SK-N-SH treated with all-trans-retinoic acid at 6 μM for 48 hours (cell line): ENCODE measurements around the gene ADAMTS2.

Experiments used
- ATAC-seq: fragments of 200-7000 bp; cut with Tn5 transposase; 3 replicates; pipeline ENCODE4 v1.9.1; 2020; ENCODE audit warnings: mild to moderate bottlenecking, moderate library complexity
- ARNTL ChIP-seq: fragments of 450-650 bp; formaldehyde crosslinking; IDR thresholded peaks from 2 replicates; pipeline ENCODE4 v1.5.0; 2020; ENCODE audit warnings: low read depth, mild to moderate bottlenecking, moderate library complexity, borderline replicate concordance
- BACH2 ChIP-seq: fragments of 250-450 bp; sonication (Bioruptor Pico); IDR thresholded peaks from 2 replicates; pipeline ENCODE4 v1.9.0; 2021; ENCODE audit warnings: mild to moderate bottlenecking, borderline replicate concordance
- CREB5 ChIP-seq: fragments of 250-450 bp; sonication (Bioruptor Pico); IDR thresholded peaks from 2 replicates; pipeline ENCODE4 v1.5.1; 2020; ENCODE audit warnings: low read depth, mild to moderate bottlenecking, moderate library complexity
- CSDC2 ChIP-seq: fragments of 250-450 bp; sonication (Bioruptor Pico); IDR thresholded peaks from 2 replicates; pipeline ENCODE4 v1.5.0; 2020; ENCODE audit warnings: mild to moderate bottlenecking, moderate library complexity
- CSRNP3 ChIP-seq: fragments of 250-450 bp; sonication (Bioruptor Pico); IDR thresholded peaks from 2 replicates; pipeline ENCODE4 v1.5.1; 2021; ENCODE audit warnings: mild to moderate bottlenecking, moderate library complexity
- ESRRG ChIP-seq: fragments of 250-450 bp; sonication (Bioruptor Pico); IDR thresholded peaks from 2 replicates; pipeline ENCODE4 v1.6.1; 2021; ENCODE audit warnings: mild to moderate bottlenecking
- GLIS3 ChIP-seq: fragments of 250-450 bp; sonication (Bioruptor Pico); IDR thresholded peaks from 2 replicates; pipeline ENCODE4 v1.5.0; 2020; ENCODE audit warnings: mild to moderate bottlenecking, moderate library complexity
- ISL1 ChIP-seq: fragments of 250-450 bp; sonication (Bioruptor Pico); IDR thresholded peaks from 2 replicates; pipeline ENCODE4 v2.1.2; 2022; ENCODE audit warnings: mild to moderate bottlenecking, moderate library complexity
- OSR1 ChIP-seq: fragments of 250-450 bp; sonication (Bioruptor Pico); IDR thresholded peaks from 2 replicates; pipeline ENCODE4 v1.8.0; 2022; ENCODE audit warnings: moderate library complexity, mild to moderate bottlenecking, inconsistent platforms
- PATZ1 ChIP-seq: fragments of 250-450 bp; sonication (Bioruptor Pico); IDR thresholded peaks from 2 replicates; pipeline ENCODE4 v1.8.0; 2020; ENCODE audit warnings: mild to moderate bottlenecking, moderate library complexity, borderline replicate concordance
- POU6F1 ChIP-seq: fragments of 250-450 bp; sonication (Bioruptor Pico); IDR thresholded peaks from 2 replicates; pipeline ENCODE4 v1.8.0; 2021; ENCODE audit warnings: low read depth, mild to moderate bottlenecking, moderate library complexity, borderline replicate concordance
- RARB ChIP-seq: fragments of 250-450 bp; sonication (Bioruptor Pico); IDR thresholded peaks from 2 replicates; pipeline ENCODE4 v1.8.0; 2021; ENCODE audit warnings: mild to moderate bottlenecking, moderate library complexity
- SNAI2 ChIP-seq: fragments of 250-450 bp; sonication (Bioruptor Pico); IDR thresholded peaks from 2 replicates; pipeline ENCODE4 v1.5.0; 2020; ENCODE audit warnings: mild to moderate bottlenecking, moderate library complexity
- TCF4 ChIP-seq: fragments of 250-450 bp; sonication (Bioruptor Pico); IDR thresholded peaks from 2 replicates; pipeline ENCODE4 v1.8.0; 2021; ENCODE audit warnings: mild to moderate bottlenecking, moderate library complexity, borderline replicate concordance
- TOX ChIP-seq: fragments of 250-450 bp; sonication (Bioruptor Pico); IDR thresholded peaks from 2 replicates; pipeline ENCODE4 v1.8.0; 2021; ENCODE audit warnings: mild to moderate bottlenecking, moderate library complexity, borderline replicate concordance
- TSHZ2 ChIP-seq: fragments of 250-450 bp; sonication (Bioruptor Pico); IDR thresholded peaks from 2 replicates; pipeline ENCODE4 v1.5.0; 2020; ENCODE audit warnings: mild to moderate bottlenecking, moderate library complexity
- ZC3H10 ChIP-seq: fragments of 250-450 bp; sonication (Bioruptor Pico); IDR thresholded peaks from 2 replicates; pipeline ENCODE4 v1.5.1; 2021; ENCODE audit warnings: mild to moderate bottlenecking, moderate library complexity
- ZFP30 ChIP-seq: fragments of 450-650 bp; formaldehyde crosslinking; IDR thresholded peaks from 2 replicates; pipeline ENCODE4 v1.5.0; 2022; ENCODE audit warnings: mild to moderate bottlenecking, moderate library complexity
- ZNF565 ChIP-seq: fragments of 450-650 bp; formaldehyde crosslinking; conservative IDR thresholded peaks from 2 replicates; pipeline ENCODE4 v1.5.0; 2020; ENCODE audit warnings: low read depth, mild to moderate bottlenecking, moderate library complexity
- ZNF70 ChIP-seq: fragments of 450-650 bp; formaldehyde crosslinking; IDR thresholded peaks from 2 replicates; pipeline ENCODE4 v1.5.0; 2020; ENCODE audit warnings: mild to moderate bottlenecking, moderate library complexity
- ZNF8 ChIP-seq: fragments of 450-650 bp; formaldehyde crosslinking; IDR thresholded peaks from 2 replicates; pipeline ENCODE4 v1.5.0; 2020; ENCODE audit warnings: mild to moderate bottlenecking, moderate library complexity

Gene ADAMTS2

GRCh38 chr5:179307013-179307800 is 38.1 kb downstream of the ADAMTS2 start (continued):
- TF ChIP-seq CSRNP3 (CRISPR knock-in tag) (no peak), ARNTL (no peak), BACH2 (no peak), RARB (no peak), ESRRG (CRISPR knock-in tag) (no peak)

- no peak for ATAC-seq
- TF ChIP-seq TSHZ2 (CRISPR knock-in tag) (no peak), SNAI2 (CRISPR knock-in tag) (no peak), PATZ1 (CRISPR knock-in tag) (no peak), ISL1 (CRISPR knock-in tag) (no peak), ZFP30 (CRISPR knock-in tag) (no peak), TCF4 (CRISPR knock-in tag) (no peak), POU6F1 (CRISPR knock-in tag) (no peak), CSDC2 (CRISPR knock-in tag) (no peak), ZNF565 (CRISPR knock-in tag) (no peak), ZNF8 (no peak), ESRRG (CRISPR knock-in tag) (no peak), GLIS3 (CRISPR knock-in tag) (no peak)
Measured at GRCh38 chr5:179306191-179307012, 38.9 kb downstream of the ADAMTS2 start.

- TF ChIP-seq OSR1 (CRISPR knock-in tag) (no peak), ZNF565 (CRISPR knock-in tag) (no peak), CREB5 (CRISPR knock-in tag) (no peak), TOX (CRISPR knock-in tag) (no peak), BACH2 (no peak), ARNTL (no peak), RARB (no peak), POU6F1 (CRISPR knock-in tag) (no peak), TSHZ2 (CRISPR knock-in tag) (no peak), ZC3H10 (no peak), ZNF70 (no peak), ESRRG (CRISPR knock-in tag) (no peak), CSDC2 (CRISPR knock-in tag) (no peak)
- no peak for ATAC-seq
Measured at GRCh38 chr5:179304871-179305270, 40.4 kb downstream of the ADAMTS2 start.
